ENCODE results near the gene HDAC7. TPM values are rescaled to one million over a fixed set of nuclear protein-coding genes. Genes with fewer than 3 reads are reported as not detected.

HDAC7 gene
- total and polyA plus RNA-seq, 2 of the 13 experiments (the other 11 are each of a cell fraction or from before 2014, with no cell fraction given): 4.6 to 10.8 TPM

GRCh38 chr12:47748899-47749298, 70.8 kb downstream of the HDAC7 start:
- H3K36me3 ChIP-seq (replicated peaks in 1 of 2; ENCODE audit: control insufficient read depth in 1 of 2, insufficient read depth in 2 of 2, low read length in 2 of 2): no peaks in the 10 kb centered on the region
- in situ Hi-C loops (cut with HindIII; ENCODE audit: extremely low pct_ligation_motif_present, low pct_unique_long_range_greater_than_20kb): no loop called here
- no peak overlapping the region for H3K27ac ChIP-seq (ENCODE audit: extremely low read length, insufficient read depth, low read length)
- H3K4me3 ChIP-seq (replicated peaks in 1 of 3; ENCODE audit: insufficient read depth in 1 of 3, low read depth in 2 of 3, low read length in 3 of 3): no peak overlapping the region
- H3K79me2 ChIP-seq (ENCODE audit: insufficient read depth, low read length): no peaks in the 10 kb centered on the region
- H3K9ac ChIP-seq (ENCODE audit: insufficient read depth, low read depth, low read length): no peak overlapping the region
- DNase-seq (ENCODE audit: low spot score) (no peak), FAIRE-seq (no peak), ATAC-seq (no peak)
- BruUV-seq (replicated peaks): no TSS peak
- 6% methylated on average over 2 of the region's 3 CpGs for WGBS (ENCODE audit: low lambda C conversion rate)
- no peak for TF ChIP-seq ZBTB39 (CRISPR knock-in tag; IDR thresholded peaks at IDR 0.05)
- no peak for TF ChIP-seq MAFF (IDR thresholded peaks at IDR 0.05; ENCODE audit: low read depth, low read length)
- TF ChIP-seq NR0B2 (CRISPR knock-in tag; IDR thresholded peaks at IDR 0.05): no peak
- TF ChIP-seq KMT2A (CRISPR knock-in tag; IDR thresholded peaks at IDR 0.05): no peak
- no peak for TF ChIP-seq PLRG1 (conservative IDR thresholded peaks at IDR 0.05)
- no peak for TF ChIP-seq ZNF691 (CRISPR knock-in tag; IDR thresholded peaks at IDR 0.05; ENCODE audit: borderline replicate concordance, low read depth)
- no peak for TF ChIP-seq CREB3 (CRISPR knock-in tag; IDR thresholded peaks at IDR 0.05)
- no peak for TF ChIP-seq ZNF235 (CRISPR knock-in tag; IDR thresholded peaks at IDR 0.05; ENCODE audit: borderline replicate concordance)
- TF ChIP-seq ZNF510 (CRISPR knock-in tag; IDR thresholded peaks at IDR 0.05; ENCODE audit: low read depth): no peak
- no peak for TF ChIP-seq SSRP1 (CRISPR knock-in tag; IDR thresholded peaks at IDR 0.05)
- no peak for TF ChIP-seq IKZF5 (CRISPR knock-in tag; IDR thresholded peaks at IDR 0.05)
- no peak for TF ChIP-seq ZNF580 (CRISPR knock-in tag; IDR thresholded peaks at IDR 0.05; ENCODE audit: borderline replicate concordance, low read depth)
- TF ChIP-seq KLF15 (CRISPR knock-in tag; IDR thresholded peaks at IDR 0.05; ENCODE audit: borderline replicate concordance): no peak
- no peak for TF ChIP-seq PBX2 (CRISPR knock-in tag; IDR thresholded peaks at IDR 0.05)
- TF ChIP-seq GATAD1 (CRISPR knock-in tag; IDR thresholded peaks at IDR 0.05): no peak
- no peak for TF ChIP-seq ZNF326 (CRISPR knock-in tag; IDR thresholded peaks at IDR 0.05; ENCODE audit: borderline replicate concordance)
- no peak for TF ChIP-seq ZNF674 (CRISPR knock-in tag; IDR thresholded peaks at IDR 0.05; ENCODE audit: low read depth)
- TF ChIP-seq CENPBD1 (CRISPR knock-in tag; IDR thresholded peaks at IDR 0.05; ENCODE audit: borderline replicate concordance, low read depth): no peak
- TF ChIP-seq GATAD2A (CRISPR knock-in tag; IDR thresholded peaks at IDR 0.05): no peak
- CTCF ChIA-PET (ENCODE audit: low intra/inter-chr PET ratio, low total read pairs): interaction anchor here (1.1 kb wide), 1 partner anchor 10 kb away, joined by 3 read pairs; the partner anchor contains the start of gene RAPGEF3
- H3K27me3 ChIP-seq (ENCODE audit: control insufficient read depth in 1 of 2, insufficient read depth in 2 of 2, low read length in 2 of 2): peaks cover 19 to 65% of the 10 kb centered on the region in 2 experiments; a peak in 4 of 5 replicates
- H2AFZ ChIP-seq (ENCODE audit: low read length): no peak overlapping the region
- no peak overlapping the region for H3K4me2 ChIP-seq (ENCODE audit: low read depth, low read length)
- no peaks in the 10 kb centered on the region for H3K9me3 ChIP-seq (ENCODE audit: low read length)
- no peaks in the 10 kb centered on the region for H4K20me1 ChIP-seq (ENCODE audit: insufficient read depth, low read length)
- H3K4me1 ChIP-seq (ENCODE audit: insufficient read depth, low read length): peaks cover 22% of the 10 kb centered on the region
- intact Hi-C loops (cut with micrococcal nuclease; ENCODE audit: unreplicated experiment): no loop called here
- POLR2A ChIA-PET: no interaction called here

All from HepG2 (cell line).